HEK293 (cell line): ENCODE measurements around the gene PARD3B.

ENCODE experiments used
- CTCF ChIA-PET: fragments of 350-600 bp; formaldehyde crosslinking; extraction: SDS; loops from one replicate; lab custom pipeline; 2021; ENCODE audit warnings: antibody characterized with exemption; lab: Yijun Ruan, JAX
- POLR2A ChIA-PET: fragments of 300-600 bp; formaldehyde crosslinking; extraction: SDS; loops from one replicate; lab custom pipeline; 2020; ENCODE audit warnings: antibody characterized with exemption, inconsistent platforms; lab: Yijun Ruan, JAX
- H3K27ac ChIP-seq: fragments of 200-500 bp; sonication (Bioruptor generic); 2 replicates; pipeline ENCODE4 v1.5.1; 2014; ENCODE audit warnings: low read depth, low read length, control low read depth, inconsistent platforms; ENCODE audit errors: extremely low read depth
- H3K36me3 ChIP-seq, 2 experiments: fragments of 200-500 bp in 1 of 2; sonication (Bioruptor generic) in 1 of 2; 1 replicate in 1 of 2; 2 replicates in 1 of 2; pipeline ENCODE4 v1.5.1; 2014 to 2017; ENCODE audit warnings: inconsistent platforms in 2 of 2, low read length in 2 of 2; ENCODE audit not compliant: control insufficient read depth in 2 of 2, insufficient read depth in 1 of 2
- H3K4me1 ChIP-seq: fragments of 200-500 bp; sonication (Bioruptor generic); 2 replicates; pipeline ENCODE4 v1.5.1; 2014; ENCODE audit warnings: mild to moderate bottlenecking, low read length, inconsistent platforms; ENCODE audit not compliant: control insufficient read depth, insufficient read depth
- H3K4me3 ChIP-seq: 2 replicates; pipeline ENCODE4 v1.5.1; 2011; ENCODE audit warnings: low read depth, mild to moderate bottlenecking, control low read depth, low read length, moderate library complexity
- H3K9me3 ChIP-seq: fragments of 200-500 bp; sonication (Bioruptor generic); 2 replicates; pipeline ENCODE4 v1.5.1; 2014; ENCODE audit warnings: low read depth, low read length, inconsistent platforms; ENCODE audit not compliant: control insufficient read depth, insufficient read depth
- BCL11B ChIP-seq: fragments of 450-650 bp; formaldehyde crosslinking; IDR thresholded peaks from 2 replicates; pipeline ENCODE4 v1.5.1; 2016; ENCODE audit warnings: low read depth, missing biosample characterization, missing genetic modification characterization
- GLIS1 ChIP-seq: fragments of 450-650 bp; formaldehyde crosslinking; IDR thresholded peaks from 2 replicates; pipeline ENCODE4 v1.5.1; 2016; ENCODE audit warnings: missing biosample characterization, missing genetic modification characterization
- HOXC10 ChIP-seq: sonication (generic); formaldehyde crosslinking; IDR thresholded peaks from 2 replicates; pipeline ENCODE4 v1.8.1; 2023; ENCODE audit warnings: mild to moderate bottlenecking, missing genetic modification reagents
- SP7 ChIP-seq: fragments of 450-650 bp; formaldehyde crosslinking; IDR thresholded peaks from 2 replicates; pipeline ENCODE4 v1.5.1; 2016; ENCODE audit warnings: missing biosample characterization, missing genetic modification characterization
- YY1 ChIP-seq: fragments of 450-650 bp; formaldehyde crosslinking; IDR thresholded peaks from 2 replicates; pipeline ENCODE4 v1.5.1; 2018; ENCODE audit warnings: missing biosample characterization, missing genetic modification characterization
- ZBTB8A ChIP-seq: fragments of 450-650 bp; formaldehyde crosslinking; IDR thresholded peaks from 2 replicates; pipeline ENCODE4 v1.5.1; 2016; ENCODE audit warnings: missing biosample characterization, missing genetic modification characterization
- ZNF10 ChIP-seq: fragments of 450-650 bp; formaldehyde crosslinking; IDR thresholded peaks from 2 replicates; pipeline ENCODE4 v1.5.1; 2017; ENCODE audit warnings: missing biosample characterization, missing genetic modification characterization
- ZNF112 ChIP-seq: fragments of 450-650 bp; formaldehyde crosslinking; IDR thresholded peaks from 2 replicates; pipeline ENCODE4 v1.5.0; 2017; ENCODE audit warnings: missing biosample characterization, missing genetic modification characterization
- ZNF114 ChIP-seq: fragments of 450-650 bp; formaldehyde crosslinking; IDR thresholded peaks from 2 replicates; pipeline ENCODE4 v1.5.0; 2017; ENCODE audit warnings: missing biosample characterization, missing genetic modification characterization
- ZNF155 ChIP-seq: fragments of 450-650 bp; formaldehyde crosslinking; IDR thresholded peaks from 2 replicates; pipeline ENCODE4 v1.5.1; 2016; ENCODE audit warnings: missing biosample characterization, missing genetic modification characterization
- ZNF416 ChIP-seq: fragments of 450-650 bp; formaldehyde crosslinking; IDR thresholded peaks from 2 replicates; pipeline ENCODE4 v1.5.1; 2016; ENCODE audit warnings: missing biosample characterization, missing genetic modification characterization
- ZNF433 ChIP-seq: fragments of 450-650 bp; formaldehyde crosslinking; IDR thresholded peaks from 2 replicates; pipeline ENCODE4 v1.5.1; 2016; ENCODE audit warnings: missing biosample characterization, missing genetic modification characterization, low read depth
- ZNF544 ChIP-seq: fragments of 450-650 bp; formaldehyde crosslinking; IDR thresholded peaks from 2 replicates; pipeline ENCODE4 v1.5.0; 2017; ENCODE audit warnings: missing biosample characterization, missing genetic modification characterization
- ZNF548 ChIP-seq: fragments of 450-650 bp; formaldehyde crosslinking; IDR thresholded peaks from 2 replicates; pipeline ENCODE4 v1.5.1; 2016; ENCODE audit warnings: missing biosample characterization, missing genetic modification characterization
- ZNF621 ChIP-seq: fragments of 450-650 bp; formaldehyde crosslinking; IDR thresholded peaks from 2 replicates; pipeline ENCODE4 v1.5.1; 2017; ENCODE audit warnings: missing biosample characterization, missing genetic modification characterization
- ZNF658 ChIP-seq: fragments of 450-650 bp; formaldehyde crosslinking; IDR thresholded peaks from 2 replicates; pipeline ENCODE4; 2016; ENCODE audit warnings: missing biosample characterization, missing genetic modification characterization
- ZNF664 ChIP-seq: fragments of 450-650 bp; formaldehyde crosslinking; IDR thresholded peaks from 2 replicates; pipeline ENCODE4 v1.5.1; 2016; ENCODE audit warnings: missing biosample characterization, missing genetic modification characterization
- TF ChIP-seq, protein P1 (sequence below): fragments of 450-650 bp; formaldehyde crosslinking; conservative IDR thresholded peaks from 2 replicates; pipeline ENCODE4 v1.5.1; 2016; ENCODE audit warnings: low read depth, missing biosample characterization, missing genetic modification characterization
- TF ChIP-seq, protein P2 (sequence below): fragments of 450-650 bp; formaldehyde crosslinking; IDR thresholded peaks from 2 replicates; pipeline ENCODE4 v1.5.1; 2016; ENCODE audit warnings: missing biosample characterization, missing genetic modification characterization
- TF ChIP-seq, protein P3 (sequence below): fragments of 450-650 bp; formaldehyde crosslinking; IDR thresholded peaks from 2 replicates; pipeline ENCODE4 v1.5.1; 2016; ENCODE audit warnings: missing biosample characterization, missing genetic modification characterization, borderline replicate concordance

PARD3B gene

DNA sequence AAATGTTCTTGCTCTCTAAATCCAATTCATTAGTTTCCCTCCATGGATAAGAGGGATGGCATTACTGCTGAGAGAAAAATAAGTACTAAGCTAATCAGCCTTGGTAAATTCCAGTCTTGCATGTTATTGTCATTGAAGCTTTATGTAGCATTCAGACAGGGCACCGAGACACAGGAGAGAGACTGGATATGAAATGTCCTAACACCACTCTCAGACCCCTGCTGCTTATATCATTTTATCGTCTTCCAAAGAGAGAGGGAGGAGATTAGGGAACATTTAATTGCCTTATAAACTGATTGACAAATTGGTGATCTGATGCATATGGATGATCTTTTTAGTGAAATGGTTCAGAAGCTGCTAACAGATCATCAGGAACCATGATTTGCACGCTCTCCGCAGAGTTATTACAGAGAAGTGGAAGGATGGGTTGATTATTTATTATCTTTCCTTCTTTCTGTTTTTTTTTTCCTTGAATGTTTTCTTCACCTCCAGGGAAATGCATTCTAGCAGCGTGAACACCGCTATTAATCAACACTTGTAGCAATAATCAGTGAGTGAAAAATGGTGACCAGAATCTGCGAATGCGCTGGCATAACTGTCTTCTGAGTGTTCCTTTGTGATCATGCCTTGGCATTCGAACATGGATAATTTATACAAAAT, 986.3 kb downstream of the PARD3B start:
- no peak overlapping the region for H3K27ac ChIP-seq
- ChIA-PET CTCF (interaction anchor here (0.6 to 0.7 kb wide), 3 partner anchors 107 to 706 kb away, joined by 3 to 4 read pairs (median 4); no protein-coding TSS in a partner anchor), POLR2A (no interaction called here)
- no peak overlapping the region for H3K4me3 ChIP-seq
- H3K36me3 ChIP-seq = no peaks in the 10 kb centered on the region
- no peaks in the 10 kb centered on the region for H3K9me3 ChIP-seq
- TF ChIP-seq ZNF112 (tag by site-specific recombination) (no peak), YY1 (tag by site-specific recombination) (no peak), SP7 (no peak), HOXC10 (CRISPR knock-in tag) (no peak), BCL11B (tag by site-specific recombination) (no peak), ZNF10 (tag by site-specific recombination) (no peak), GLIS1 (tag by site-specific recombination) (no peak), ZNF621 (tag by site-specific recombination) (no peak), ZNF155 (tag by site-specific recombination) (no peak), ZNF664 (tag by site-specific recombination) (no peak), ZBTB8A (no peak), ZNF658 (no peak)
- TF ChIP-seq, protein P1, sequence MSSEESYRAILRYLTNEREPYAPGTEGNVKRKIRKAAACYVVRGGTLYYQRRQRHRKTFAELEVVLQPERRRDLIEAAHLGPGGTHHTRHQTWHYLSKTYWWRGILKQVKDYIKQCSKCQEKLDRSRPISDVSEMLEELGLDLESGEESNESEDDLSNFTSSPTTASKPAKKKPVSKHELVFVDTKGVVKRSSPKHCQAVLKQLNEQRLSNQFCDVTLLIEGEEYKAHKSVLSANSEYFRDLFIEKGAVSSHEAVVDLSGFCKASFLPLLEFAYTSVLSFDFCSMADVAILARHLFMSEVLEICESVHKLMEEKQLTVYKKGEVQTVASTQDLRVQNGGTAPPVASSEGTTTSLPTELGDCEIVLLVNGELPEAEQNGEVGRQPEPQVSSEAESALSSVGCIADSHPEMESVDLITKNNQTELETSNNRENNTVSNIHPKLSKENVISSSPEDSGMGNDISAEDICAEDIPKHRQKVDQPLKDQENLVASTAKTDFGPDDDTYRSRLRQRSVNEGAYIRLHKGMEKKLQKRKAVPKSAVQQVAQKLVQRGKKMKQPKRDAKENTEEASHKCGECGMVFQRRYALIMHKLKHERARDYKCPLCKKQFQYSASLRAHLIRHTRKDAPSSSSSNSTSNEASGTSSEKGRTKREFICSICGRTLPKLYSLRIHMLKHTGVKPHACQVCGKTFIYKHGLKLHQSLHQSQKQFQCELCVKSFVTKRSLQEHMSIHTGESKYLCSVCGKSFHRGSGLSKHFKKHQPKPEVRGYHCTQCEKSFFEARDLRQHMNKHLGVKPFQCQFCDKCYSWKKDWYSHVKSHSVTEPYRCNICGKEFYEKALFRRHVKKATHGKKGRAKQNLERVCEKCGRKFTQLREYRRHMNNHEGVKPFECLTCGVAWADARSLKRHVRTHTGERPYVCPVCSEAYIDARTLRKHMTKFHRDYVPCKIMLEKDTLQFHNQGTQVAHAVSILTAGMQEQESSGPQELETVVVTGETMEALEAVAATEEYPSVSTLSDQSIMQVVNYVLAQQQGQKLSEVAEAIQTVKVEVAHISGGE = no peak
- TF ChIP-seq, all 188 proteins: peak for 0
- H3K4me1 ChIP-seq = no peaks in the 10 kb centered on the region

DNA sequence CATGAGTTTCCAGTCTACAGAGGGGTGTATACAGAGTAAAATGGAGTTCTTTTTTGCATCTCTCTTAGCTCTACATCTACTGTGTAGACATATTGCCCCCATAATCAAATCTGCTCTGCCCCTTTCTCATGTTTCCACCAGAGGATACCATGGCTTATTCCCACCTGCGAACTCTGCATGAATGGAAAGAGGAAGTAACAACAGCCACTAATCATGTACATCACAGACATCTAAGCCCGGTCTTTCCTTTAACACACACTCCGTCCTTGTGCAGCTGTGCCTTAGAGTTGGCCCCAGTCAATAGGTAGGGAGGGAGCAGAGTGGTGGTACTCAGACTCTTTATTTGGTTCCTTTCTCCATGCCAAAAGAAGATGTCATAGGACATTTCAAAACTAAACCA, 989.7 kb downstream of the PARD3B start:
- no peaks in the 10 kb centered on the region for H3K4me1 ChIP-seq
- H3K27ac ChIP-seq = no peak overlapping the region
- CTCF ChIA-PET = interaction anchor here (1.1 kb wide), 1 partner anchor 49 kb away, joined by 3 read pairs; no protein-coding TSS in a partner anchor
- POLR2A ChIA-PET = no interaction called here
- H3K4me3 ChIP-seq = no peak overlapping the region
- H3K36me3 ChIP-seq = no peaks in the 10 kb centered on the region
- no peak for TF ChIP-seq ZNF433 (tag by site-specific recombination)
- no peak for TF ChIP-seq ZNF544 (tag by site-specific recombination)
- TF ChIP-seq, protein P2, sequence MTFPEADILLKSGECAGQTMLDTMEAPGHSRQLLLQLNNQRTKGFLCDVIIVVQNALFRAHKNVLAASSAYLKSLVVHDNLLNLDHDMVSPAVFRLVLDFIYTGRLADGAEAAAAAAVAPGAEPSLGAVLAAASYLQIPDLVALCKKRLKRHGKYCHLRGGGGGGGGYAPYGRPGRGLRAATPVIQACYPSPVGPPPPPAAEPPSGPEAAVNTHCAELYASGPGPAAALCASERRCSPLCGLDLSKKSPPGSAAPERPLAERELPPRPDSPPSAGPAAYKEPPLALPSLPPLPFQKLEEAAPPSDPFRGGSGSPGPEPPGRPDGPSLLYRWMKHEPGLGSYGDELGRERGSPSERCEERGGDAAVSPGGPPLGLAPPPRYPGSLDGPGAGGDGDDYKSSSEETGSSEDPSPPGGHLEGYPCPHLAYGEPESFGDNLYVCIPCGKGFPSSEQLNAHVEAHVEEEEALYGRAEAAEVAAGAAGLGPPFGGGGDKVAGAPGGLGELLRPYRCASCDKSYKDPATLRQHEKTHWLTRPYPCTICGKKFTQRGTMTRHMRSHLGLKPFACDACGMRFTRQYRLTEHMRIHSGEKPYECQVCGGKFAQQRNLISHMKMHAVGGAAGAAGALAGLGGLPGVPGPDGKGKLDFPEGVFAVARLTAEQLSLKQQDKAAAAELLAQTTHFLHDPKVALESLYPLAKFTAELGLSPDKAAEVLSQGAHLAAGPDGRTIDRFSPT (tag by site-specific recombination) = no peak
- TF ChIP-seq ZNF548 = no peak
- no peak for TF ChIP-seq ZNF416 (tag by site-specific recombination)
- no peak for TF ChIP-seq ZBTB8A
- no peak for TF ChIP-seq ZNF658
- no peak for TF ChIP-seq ZNF114
- TF ChIP-seq, protein P3, sequence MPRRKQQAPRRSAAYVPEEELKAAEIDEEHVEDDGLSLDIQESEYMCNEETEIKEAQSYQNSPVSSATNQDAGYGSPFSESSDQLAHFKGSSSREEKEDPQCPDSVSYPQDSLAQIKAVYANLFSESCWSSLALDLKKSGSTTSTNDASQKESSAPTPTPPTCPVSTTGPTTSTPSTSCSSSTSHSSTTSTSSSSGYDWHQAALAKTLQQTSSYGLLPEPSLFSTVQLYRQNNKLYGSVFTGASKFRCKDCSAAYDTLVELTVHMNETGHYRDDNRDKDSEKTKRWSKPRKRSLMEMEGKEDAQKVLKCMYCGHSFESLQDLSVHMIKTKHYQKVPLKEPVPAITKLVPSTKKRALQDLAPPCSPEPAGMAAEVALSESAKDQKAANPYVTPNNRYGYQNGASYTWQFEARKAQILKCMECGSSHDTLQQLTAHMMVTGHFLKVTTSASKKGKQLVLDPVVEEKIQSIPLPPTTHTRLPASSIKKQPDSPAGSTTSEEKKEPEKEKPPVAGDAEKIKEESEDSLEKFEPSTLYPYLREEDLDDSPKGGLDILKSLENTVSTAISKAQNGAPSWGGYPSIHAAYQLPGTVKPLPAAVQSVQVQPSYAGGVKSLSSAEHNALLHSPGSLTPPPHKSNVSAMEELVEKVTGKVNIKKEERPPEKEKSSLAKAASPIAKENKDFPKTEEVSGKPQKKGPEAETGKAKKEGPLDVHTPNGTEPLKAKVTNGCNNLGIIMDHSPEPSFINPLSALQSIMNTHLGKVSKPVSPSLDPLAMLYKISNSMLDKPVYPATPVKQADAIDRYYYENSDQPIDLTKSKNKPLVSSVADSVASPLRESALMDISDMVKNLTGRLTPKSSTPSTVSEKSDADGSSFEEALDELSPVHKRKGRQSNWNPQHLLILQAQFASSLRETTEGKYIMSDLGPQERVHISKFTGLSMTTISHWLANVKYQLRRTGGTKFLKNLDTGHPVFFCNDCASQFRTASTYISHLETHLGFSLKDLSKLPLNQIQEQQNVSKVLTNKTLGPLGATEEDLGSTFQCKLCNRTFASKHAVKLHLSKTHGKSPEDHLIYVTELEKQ (tag by site-specific recombination) = no peak
- TF ChIP-seq, all 188 proteins: peak for 0
- H3K9me3 ChIP-seq = no peaks in the 10 kb centered on the region
